GM13976 (cell line): ENCODE results near the gene TAF11.
A peak's percentile ranks its signal among the peaks of the same experiment; 100 is the strongest.
"Not testable (repeated sequence)": the region's sequence is repeated elsewhere in the genome, so short reads cannot be mapped to it uniquely, and the experiment has no call there.

Experiments
- DNase-seq: peaks from one replicate; pipeline ENCODE4 v3.0.0; 2012; ENCODE audit warnings: low spot score
- in situ Hi-C: fragments of 300-500 bp; cut with MboI; formaldehyde crosslinking; loops from one replicate; pipeline ENCODE4 v1.12.0; 2022; ENCODE audit warnings: low sequenced_read_pairs, mixed read lengths, inconsistent platforms; ENCODE audit not compliant: unreplicated experiment
- TF ChIP-seq, protein P1 (sequence below): IDR thresholded peaks from 2 replicates; pipeline ENCODE4 v1.5.1; 2012; ENCODE audit warnings: borderline replicate concordance, mild to moderate bottlenecking; ENCODE audit not compliant: insufficient read depth; ENCODE audit errors: extremely low read depth, missing control alignments, control extremely low read depth

Gene TAF11

DNA sequence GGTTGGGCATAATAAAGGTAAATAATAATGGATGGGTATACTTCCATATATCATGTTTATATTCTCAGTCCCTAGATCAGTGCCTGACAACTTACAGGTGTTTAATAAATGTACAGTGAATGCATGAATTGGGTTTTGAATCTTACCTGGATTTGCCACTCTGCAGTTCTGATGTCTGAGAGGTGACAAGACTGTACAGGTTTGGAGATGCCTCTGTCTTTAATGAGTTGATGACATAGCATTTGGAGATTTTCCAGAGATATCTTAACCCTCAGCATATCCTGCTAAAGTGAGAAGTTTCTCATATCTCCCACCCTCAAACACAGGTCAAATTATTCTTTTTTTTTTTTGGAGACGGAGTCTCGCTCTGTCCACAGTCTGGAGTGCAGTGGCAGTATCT lies 3.5 kb upstream of the TAF11 start:
- DNase-seq: no peak
- TF ChIP-seq, protein P1, sequence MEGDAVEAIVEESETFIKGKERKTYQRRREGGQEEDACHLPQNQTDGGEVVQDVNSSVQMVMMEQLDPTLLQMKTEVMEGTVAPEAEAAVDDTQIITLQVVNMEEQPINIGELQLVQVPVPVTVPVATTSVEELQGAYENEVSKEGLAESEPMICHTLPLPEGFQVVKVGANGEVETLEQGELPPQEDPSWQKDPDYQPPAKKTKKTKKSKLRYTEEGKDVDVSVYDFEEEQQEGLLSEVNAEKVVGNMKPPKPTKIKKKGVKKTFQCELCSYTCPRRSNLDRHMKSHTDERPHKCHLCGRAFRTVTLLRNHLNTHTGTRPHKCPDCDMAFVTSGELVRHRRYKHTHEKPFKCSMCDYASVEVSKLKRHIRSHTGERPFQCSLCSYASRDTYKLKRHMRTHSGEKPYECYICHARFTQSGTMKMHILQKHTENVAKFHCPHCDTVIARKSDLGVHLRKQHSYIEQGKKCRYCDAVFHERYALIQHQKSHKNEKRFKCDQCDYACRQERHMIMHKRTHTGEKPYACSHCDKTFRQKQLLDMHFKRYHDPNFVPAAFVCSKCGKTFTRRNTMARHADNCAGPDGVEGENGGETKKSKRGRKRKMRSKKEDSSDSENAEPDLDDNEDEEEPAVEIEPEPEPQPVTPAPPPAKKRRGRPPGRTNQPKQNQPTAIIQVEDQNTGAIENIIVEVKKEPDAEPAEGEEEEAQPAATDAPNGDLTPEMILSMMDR: no peak
- in situ Hi-C loops: no loop called here

DNA sequence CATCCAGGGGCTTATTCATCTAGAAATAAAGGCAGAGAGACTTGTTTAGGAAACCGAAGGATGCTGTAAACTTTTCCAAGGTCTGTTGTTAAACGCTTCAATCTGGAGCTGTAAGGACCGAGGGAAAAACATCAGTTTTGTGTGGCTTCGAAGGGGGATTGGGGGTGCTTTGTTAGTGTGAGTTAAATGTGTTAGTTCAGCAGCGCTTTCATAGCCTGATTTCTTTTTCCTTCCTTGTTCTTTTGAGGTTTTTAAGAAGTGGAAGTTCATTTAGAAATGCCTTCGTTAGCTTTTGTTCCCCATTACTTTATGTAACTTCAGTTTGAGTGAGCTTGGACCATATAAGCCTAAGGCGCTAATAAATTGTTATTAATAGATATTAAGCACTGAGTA lies 2.7 kb upstream of the TAF11 start:
- DNase-seq: no peak
- in situ Hi-C loops: no loop called here
- TF ChIP-seq, protein P1: no peak

DNA sequence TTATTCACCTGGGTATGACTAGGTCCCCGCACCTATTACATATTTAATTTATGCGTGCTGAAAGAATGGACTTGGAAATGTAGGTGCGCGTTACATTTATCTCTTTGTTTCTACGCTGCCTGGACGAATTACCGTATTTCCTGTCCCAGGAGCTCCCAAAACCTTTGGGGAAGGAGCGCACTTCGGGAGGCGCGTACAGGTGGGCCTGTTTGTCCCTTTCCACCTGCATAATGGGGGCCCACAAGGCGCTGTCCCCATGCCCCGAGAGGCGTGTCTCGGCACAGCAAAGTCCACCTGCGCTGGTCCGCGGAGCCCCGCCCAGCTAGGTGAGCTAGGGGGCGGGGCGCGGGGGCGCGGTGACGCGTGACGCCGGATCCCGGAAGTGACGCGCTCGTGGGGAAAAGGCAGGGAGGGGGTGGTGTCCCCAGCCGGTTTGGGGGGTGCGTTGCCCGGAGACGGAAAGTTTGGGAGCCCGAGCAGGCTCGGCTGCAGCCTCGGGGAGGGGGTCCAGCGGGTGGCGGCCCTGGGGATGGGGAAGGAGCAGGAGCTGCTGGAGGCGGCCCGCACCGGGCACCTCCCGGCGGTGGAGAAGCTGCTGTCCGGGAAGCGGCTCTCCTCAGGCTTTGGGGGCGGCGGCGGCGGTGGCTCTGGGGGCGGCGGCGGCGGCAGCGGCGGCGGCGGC lies 1.2 kb upstream of the TAF11 start, which contains the start of gene ANKS1A:
ANKS1A (plus strand) TSS at position 382 of the 682 bp plus-strand sequence; CDS start at position 530, 148 bp downstream.
- DNase-seq: peak; percentile 90
- in situ Hi-C loops: no loop called here
- TF ChIP-seq, protein P1: no peak

DNA sequence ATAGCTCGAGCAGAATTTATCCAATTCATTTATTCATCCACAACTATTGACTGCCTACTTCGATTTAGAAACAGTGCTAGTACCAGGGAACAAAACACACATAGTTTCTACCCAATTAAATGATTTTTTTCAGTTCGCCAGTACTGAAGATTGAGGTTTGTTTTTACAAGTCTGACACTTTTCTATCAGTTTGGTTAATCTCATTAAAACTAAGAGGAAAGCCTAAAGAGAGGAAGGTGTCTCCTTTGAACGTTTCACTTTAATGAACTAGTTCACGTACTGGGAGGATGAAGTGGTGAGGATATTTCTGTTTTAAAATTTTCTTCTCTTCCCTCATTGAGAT lies 643 bp upstream of the TAF11 start:
- in situ Hi-C loops: no loop called here
- TF ChIP-seq, protein P1: no peak
- DNase-seq: no peak

DNA sequence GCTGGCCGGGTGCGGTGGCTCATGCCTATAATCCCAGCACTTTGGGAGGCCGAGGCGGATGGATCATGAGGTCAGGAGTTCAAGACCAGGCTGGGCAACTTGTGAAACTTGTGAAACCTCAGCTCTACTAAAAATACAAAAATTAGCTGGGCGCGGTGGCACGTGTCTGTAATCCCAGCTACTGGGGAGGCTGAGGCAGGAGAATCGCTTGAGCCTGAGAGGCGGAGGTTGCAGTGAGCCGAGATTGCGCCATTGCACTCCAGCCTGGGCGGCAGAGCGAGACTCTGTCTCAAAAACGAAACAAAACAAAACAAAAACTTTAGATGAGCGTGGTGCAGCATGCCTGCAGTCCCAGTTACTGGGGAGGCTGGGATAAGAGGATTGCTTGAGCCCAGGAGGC lies 2.0 kb downstream of the TAF11 start:
- DNase-seq, in situ Hi-C loops: not testable (repeated sequence)

DNA sequence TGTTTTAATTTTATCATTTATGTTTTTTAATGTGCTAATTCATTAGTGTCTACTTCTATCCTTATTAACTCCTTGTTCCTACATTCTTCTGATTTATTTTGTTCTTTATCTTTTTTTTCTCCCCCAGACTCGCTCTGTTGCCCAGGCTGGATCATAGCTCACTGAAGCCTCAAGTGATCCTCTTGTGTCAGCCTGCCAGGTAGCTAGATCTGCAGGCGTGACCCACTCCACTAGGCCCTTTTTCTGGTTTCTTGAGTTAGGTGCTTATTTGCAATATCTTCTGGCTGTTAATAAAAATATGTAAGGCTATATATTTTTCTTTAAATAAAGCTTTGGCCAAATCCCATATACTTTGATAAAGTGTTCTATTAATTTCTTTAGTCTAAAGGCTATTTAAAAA lies 2.8 kb downstream of the TAF11 start:
- TF ChIP-seq, protein P1: no peak
- in situ Hi-C loops: no loop called here
- DNase-seq: no peak

DNA sequence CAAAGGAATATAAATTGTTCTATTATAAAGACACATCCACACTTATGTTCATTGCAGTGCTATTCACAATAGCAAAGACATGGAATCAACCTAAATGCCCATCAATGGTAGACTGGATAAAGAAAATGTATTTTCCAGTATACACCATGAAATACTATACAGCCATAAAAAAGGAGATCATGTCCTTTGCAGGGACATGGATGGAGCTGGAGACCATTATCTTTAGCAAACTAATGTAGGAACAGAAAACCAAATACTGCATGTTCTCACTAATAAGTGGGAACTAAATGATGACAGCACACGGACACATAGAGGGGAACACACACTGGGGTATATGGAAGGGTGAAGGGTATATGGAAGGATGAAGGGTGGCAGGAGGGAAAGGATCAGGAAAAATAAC lies 3.8 kb downstream of the TAF11 start:
- in situ Hi-C loops, DNase-seq: not testable (repeated sequence)
